Karpas-422 (cell line): ENCODE data around the gene TYW1B. TPM values are rescaled to one million over a fixed set of nuclear protein-coding genes. Genes with fewer than 3 reads are reported as not detected.
"Not testable (repeated sequence)": the region's sequence is repeated elsewhere in the genome, so short reads cannot be mapped to it uniquely, and the experiment has no call there.

ENCODE experiments used
- DNase-seq: peaks from one replicate; pipeline ENCODE4 v3.0.0-alpha.2; 2015
- H2AFZ ChIP-seq: fragments of 200-600 bp; sonication (generic); 2 replicates; pipeline ENCODE4 v1.6.1; 2014; ENCODE audit warnings: antibody characterized with exemption, low read length, mixed read lengths
- H3K27ac ChIP-seq: fragments of 200-600 bp; sonication (generic); 2 replicates; pipeline ENCODE4 v1.5.1; 2014; ENCODE audit warnings: mild to moderate bottlenecking, low read length, moderate library complexity
- H3K27me3 ChIP-seq: fragments of 200-600 bp; sonication (generic); 2 replicates; pipeline ENCODE4 v1.6.1; 2014; ENCODE audit warnings: low read length, mixed read lengths
- H3K36me3 ChIP-seq: fragments of 200-600 bp; sonication (generic); 2 replicates; pipeline ENCODE4 v1.6.1; 2014; ENCODE audit warnings: low read length, mixed read lengths; ENCODE audit not compliant: insufficient read depth
- H3K4me1 ChIP-seq: fragments of 200-600 bp; sonication (generic); 2 replicates; pipeline ENCODE4 v1.6.1; 2014; ENCODE audit warnings: mild to moderate bottlenecking, low read length, mixed read lengths
- H3K4me2 ChIP-seq: fragments of 200-600 bp; sonication (generic); 2 replicates; pipeline ENCODE4 v1.6.1; 2014; ENCODE audit warnings: low read length, low read depth, mild to moderate bottlenecking; ENCODE audit not compliant: poor library complexity, severe bottlenecking
- H3K4me3 ChIP-seq: fragments of 200-600 bp; sonication (generic); 2 replicates; pipeline ENCODE4 v1.5.1; 2014; ENCODE audit warnings: mild to moderate bottlenecking, antibody characterized with exemption, low read length, mixed read lengths
- H3K79me2 ChIP-seq: fragments of 200-600 bp; sonication (generic); 2 replicates; pipeline ENCODE4 v1.6.1; 2014; ENCODE audit warnings: mild to moderate bottlenecking, low read length, mixed read lengths
- H3K9ac ChIP-seq: fragments of 200-600 bp; sonication (generic); 2 replicates; pipeline ENCODE4 v1.6.0; 2014; ENCODE audit warnings: low read length
- H3K9me2 ChIP-seq: fragments of 200-600 bp; sonication (generic), shearing (Covaris generic); replicated peaks from 2 replicates; pipeline ENCODE4 v1.6.0; 2014; ENCODE audit warnings: mild to moderate bottlenecking, low read length, moderate library complexity; ENCODE audit not compliant: insufficient read depth
- H3K9me3 ChIP-seq: fragments of 300-700, 200-600 bp; sonication (generic); 2 replicates; pipeline ENCODE4 v1.6.1; 2014; ENCODE audit warnings: low read length, mixed read lengths
- H4K20me1 ChIP-seq: fragments of 200-600 bp; sonication (generic); 2 replicates; pipeline ENCODE4 v1.6.1; 2014; ENCODE audit warnings: mild to moderate bottlenecking, antibody characterized with exemption, low read length, low read depth; ENCODE audit not compliant: insufficient read depth
- total RNA-seq: library from RNA; depleted of rRNA; stranded (reverse); fragments of >200 nt; shearing (Covaris generic); gene quantifications from 2 replicates; pipeline ENCODE4 v1.2.3, GENCODE V29; 2014; ENCODE audit warnings: low replicate concordance

The TYW1B gene
- total RNA-seq, 1 experiment from 2014 or later: 4.0 TPM

DNA sequence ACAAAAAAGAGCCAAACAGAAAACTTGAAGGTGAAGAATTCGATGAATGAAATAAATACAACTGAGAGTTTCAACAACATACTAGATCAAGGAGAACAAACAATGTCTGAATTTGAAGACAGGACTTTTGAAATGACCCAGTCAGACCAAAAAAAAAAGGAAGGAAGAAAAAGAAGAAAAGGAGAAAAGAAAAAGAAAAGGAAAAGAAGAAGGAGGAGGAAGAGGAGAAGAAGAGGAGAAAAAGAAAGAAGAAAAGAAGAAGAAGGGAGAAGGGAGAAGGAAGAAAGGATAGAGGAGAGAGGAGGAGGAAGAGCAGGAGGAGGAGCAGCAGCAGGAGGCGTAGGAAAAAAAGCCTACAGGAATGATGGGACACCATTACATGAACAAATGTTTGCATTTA is 97.6 kb downstream of the TYW1B start:
- H3K27me3 ChIP-seq, H3K4me2 ChIP-seq, H3K9me2 ChIP-seq, H4K20me1 ChIP-seq, H3K27ac ChIP-seq, H3K9ac ChIP-seq, H2AFZ ChIP-seq, DNase-seq, H3K9me3 ChIP-seq, H3K4me1 ChIP-seq, H3K79me2 ChIP-seq, H3K36me3 ChIP-seq, H3K4me3 ChIP-seq: not testable (repeated sequence)

- not testable (repeated sequence) for H3K4me3 ChIP-seq, H3K79me2 ChIP-seq, H3K36me3 ChIP-seq, DNase-seq, H3K9ac ChIP-seq, H3K27ac ChIP-seq, H3K27me3 ChIP-seq, H3K9me3 ChIP-seq, H2AFZ ChIP-seq, H4K20me1 ChIP-seq, H3K9me2 ChIP-seq, H3K4me1 ChIP-seq, H3K4me2 ChIP-seq
Measured at GRCh38 chr7:72729130-72729529, 98.9 kb downstream of the TYW1B start.

- not testable (repeated sequence) for H3K4me3 ChIP-seq, H3K9me2 ChIP-seq, H3K4me1 ChIP-seq, H2AFZ ChIP-seq, H3K36me3 ChIP-seq, DNase-seq, H3K9me3 ChIP-seq, H3K4me2 ChIP-seq, H3K27ac ChIP-seq, H3K9ac ChIP-seq, H4K20me1 ChIP-seq, H3K79me2 ChIP-seq, H3K27me3 ChIP-seq
Measured at GRCh38 chr7:72722694-72723093, 105.3 kb downstream of the TYW1B start.

GRCh38 chr7:72720890-72721289 is 107.1 kb downstream of the TYW1B start:
- H4K20me1 ChIP-seq, H3K9ac ChIP-seq, H3K9me3 ChIP-seq, DNase-seq, H3K27me3 ChIP-seq, H3K4me1 ChIP-seq, H3K4me2 ChIP-seq, H2AFZ ChIP-seq, H3K9me2 ChIP-seq, H3K36me3 ChIP-seq, H3K79me2 ChIP-seq, H3K4me3 ChIP-seq, H3K27ac ChIP-seq: not testable (repeated sequence)

DNA sequence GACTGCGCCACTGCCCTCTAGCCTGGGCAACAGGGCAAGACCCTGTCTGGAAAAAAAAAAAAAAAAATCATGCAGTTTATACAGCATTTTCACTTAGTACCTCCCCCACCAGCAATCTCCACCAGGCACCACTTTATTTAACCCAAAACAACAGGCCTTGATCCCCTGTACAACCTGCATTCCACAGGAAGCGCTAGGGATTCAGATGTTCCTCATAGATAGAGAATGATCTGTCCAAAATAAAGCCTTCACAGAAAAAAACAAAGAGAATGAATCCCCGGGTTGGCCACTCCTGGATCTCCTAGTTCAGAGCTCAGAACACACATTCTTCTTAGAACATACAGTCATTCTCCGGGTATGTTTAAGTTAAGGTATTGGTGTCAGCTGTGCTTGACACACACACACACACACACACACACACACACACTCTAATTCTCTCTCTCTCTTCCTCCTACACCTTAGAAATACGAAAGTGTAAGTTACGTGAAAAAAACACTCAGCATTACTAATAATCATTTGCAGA is 110.7 kb downstream of the TYW1B start:
- H4K20me1 ChIP-seq, H3K4me1 ChIP-seq, H3K79me2 ChIP-seq, H3K9me2 ChIP-seq, H3K9ac ChIP-seq, H3K27me3 ChIP-seq, H3K27ac ChIP-seq, H3K36me3 ChIP-seq, H3K9me3 ChIP-seq, H3K4me3 ChIP-seq, H2AFZ ChIP-seq, H3K4me2 ChIP-seq, DNase-seq: not testable (repeated sequence)

DNA sequence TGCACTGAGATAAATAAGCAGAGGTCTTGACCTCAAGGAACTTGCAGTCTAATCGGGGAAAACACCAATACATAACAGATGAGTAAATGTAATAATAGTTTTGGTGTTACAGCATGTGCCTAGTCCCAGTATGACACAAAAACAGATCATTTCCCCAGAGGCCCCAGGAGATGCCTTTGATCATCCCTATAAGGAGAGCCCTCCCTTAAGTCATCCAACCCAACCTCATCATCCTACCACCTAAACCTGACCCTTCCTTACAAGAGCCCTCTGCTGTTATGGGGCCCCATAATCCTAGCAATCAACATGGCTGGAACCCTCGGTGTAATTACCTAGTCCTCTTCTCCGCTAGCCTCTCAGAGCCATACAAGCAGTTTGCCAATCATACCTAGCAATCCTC is 116.1 kb downstream of the TYW1B start:
- H3K9me2 ChIP-seq, H3K9me3 ChIP-seq, H3K36me3 ChIP-seq, H2AFZ ChIP-seq, H3K79me2 ChIP-seq, H3K27ac ChIP-seq, H3K4me1 ChIP-seq, DNase-seq, H4K20me1 ChIP-seq, H3K9ac ChIP-seq, H3K4me3 ChIP-seq, H3K4me2 ChIP-seq, H3K27me3 ChIP-seq: not testable (repeated sequence)

DNA sequence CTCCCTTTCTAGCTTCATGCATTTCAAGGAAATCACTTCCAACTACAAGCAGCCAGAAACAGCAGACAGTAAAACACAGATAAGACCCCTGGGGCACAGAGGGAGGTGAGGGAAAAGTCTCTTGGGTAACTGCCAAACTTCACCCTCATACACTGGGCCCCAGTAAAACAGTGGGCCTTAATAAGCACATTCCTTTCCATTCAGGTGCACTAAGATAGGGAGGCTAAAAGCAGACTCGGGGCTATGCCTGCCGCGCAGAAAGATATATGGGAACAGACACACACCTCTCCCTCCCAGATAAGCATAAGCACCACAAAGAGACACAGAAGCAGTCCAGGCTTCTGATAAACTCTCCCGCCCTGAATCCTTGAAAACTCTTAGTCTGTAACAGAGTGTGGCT is 117.0 kb downstream of the TYW1B start:
- no peak overlapping the region for H2AFZ ChIP-seq
- no peaks in the 10 kb centered on the region for H3K36me3 ChIP-seq
- H3K79me2 ChIP-seq: no peaks in the 10 kb centered on the region
- H3K27me3 ChIP-seq: no peaks in the 10 kb centered on the region
- H3K4me1 ChIP-seq: no peaks in the 10 kb centered on the region
- no peak overlapping the region for H3K27ac ChIP-seq
- H3K9me3 ChIP-seq: no peaks in the 10 kb centered on the region
- H3K4me2 ChIP-seq: no peak overlapping the region
- H3K9me2 ChIP-seq: no peaks in the 10 kb centered on the region
- no peak overlapping the region for H3K9ac ChIP-seq
- H3K4me3 ChIP-seq: no peak overlapping the region
- no peaks in the 10 kb centered on the region for H4K20me1 ChIP-seq
- DNase-seq: no peak

DNA sequence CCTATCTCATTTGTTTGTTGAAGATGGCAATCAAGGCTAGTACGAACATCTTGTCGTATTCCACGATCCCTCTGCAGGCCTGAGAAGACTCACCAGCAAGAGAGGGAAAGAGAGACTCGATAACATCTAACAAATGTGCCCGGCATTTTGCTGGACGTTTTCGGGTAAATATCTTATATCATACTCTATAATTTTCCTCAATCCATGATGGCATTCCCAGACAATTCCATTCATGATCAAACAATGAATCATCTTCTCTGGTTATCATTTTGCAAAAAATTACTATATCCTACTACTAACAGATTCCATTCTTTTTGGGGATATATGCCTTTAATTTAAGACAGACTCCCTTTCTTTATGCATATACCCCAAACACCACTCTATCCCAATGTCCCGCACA is 118.1 kb downstream of the TYW1B start:
- no peak for DNase-seq
- no peaks in the 10 kb centered on the region for H3K27me3 ChIP-seq
- H3K9me2 ChIP-seq: no peaks in the 10 kb centered on the region
- no peak overlapping the region for H3K4me3 ChIP-seq
- H3K9ac ChIP-seq: no peak overlapping the region
- H4K20me1 ChIP-seq: no peaks in the 10 kb centered on the region
- no peaks in the 10 kb centered on the region for H3K9me3 ChIP-seq
- H3K4me2 ChIP-seq: no peak overlapping the region
- no peaks in the 10 kb centered on the region for H3K36me3 ChIP-seq
- no peaks in the 10 kb centered on the region for H3K4me1 ChIP-seq
- H3K27ac ChIP-seq: no peak overlapping the region
- H3K79me2 ChIP-seq: no peaks in the 10 kb centered on the region
- H2AFZ ChIP-seq: no peak overlapping the region

DNA sequence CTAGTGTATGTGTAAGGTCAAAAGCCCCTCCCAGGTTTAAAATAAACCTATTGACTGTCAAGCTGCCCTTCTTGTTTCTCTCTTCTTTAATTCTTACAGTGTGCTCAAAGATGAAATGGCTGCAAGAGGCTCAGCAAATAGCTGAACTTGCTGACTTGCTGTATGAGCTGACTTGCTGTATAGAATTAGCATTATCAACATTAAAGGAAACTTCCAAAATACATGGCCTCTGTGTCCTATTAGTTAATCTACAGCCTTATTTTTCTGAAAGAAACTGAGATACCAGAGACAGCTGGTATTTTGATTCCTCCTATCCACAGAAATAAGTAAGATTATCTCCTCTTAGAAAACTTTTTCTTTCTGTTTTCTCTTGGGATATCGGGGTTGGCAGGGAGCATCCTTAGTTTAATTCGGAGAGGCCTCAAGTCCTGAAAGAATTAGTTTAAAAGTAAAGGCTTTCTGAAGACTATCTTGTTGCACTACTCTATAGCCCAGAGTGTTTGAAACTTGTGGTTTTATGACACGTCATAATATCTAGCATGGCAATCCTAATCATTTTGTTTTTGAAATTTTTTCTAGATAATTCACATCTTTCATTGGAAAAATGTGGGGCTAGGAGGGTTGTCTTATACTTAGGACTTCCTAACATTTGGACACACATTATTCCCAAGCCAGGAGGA is 119.5 kb downstream of the TYW1B start:
- not testable (repeated sequence) for H3K27ac ChIP-seq, H2AFZ ChIP-seq, DNase-seq, H3K9me2 ChIP-seq, H3K4me3 ChIP-seq, H3K36me3 ChIP-seq, H3K4me1 ChIP-seq, H3K4me2 ChIP-seq, H3K79me2 ChIP-seq, H3K27me3 ChIP-seq, H4K20me1 ChIP-seq, H3K9ac ChIP-seq, H3K9me3 ChIP-seq
